GM23338 (cell line): Measurements from ENCODE around the gene BDH1. TPM values are rescaled to one million over a fixed set of nuclear protein-coding genes. Genes with fewer than 3 reads are reported as not detected.

Experiments used
- ATAC-seq: fragments of 200-7000 bp; cut with Tn5 transposase; 3 replicates; pipeline ENCODE4 v1.9.1; 2020
- DNase-seq: peaks from one replicate; pipeline ENCODE4 v3.0.0-alpha.2; 2015; ENCODE audit warnings: low spot score
- H2AFZ ChIP-seq: fragments of 200-600 bp; sonication (generic); 2 replicates; pipeline ENCODE4 v1.8.0; 2016; ENCODE audit warnings: antibody characterized with exemption, mild to moderate bottlenecking, moderate library complexity
- H3F3A ChIP-seq: fragments of 200-600 bp; sonication (generic); replicated peaks from 2 replicates; pipeline ENCODE4 v1.8.0; 2017; ENCODE audit warnings: antibody characterized with exemption, mixed run types, low read depth
- H3K27ac ChIP-seq: fragments of 200-600 bp; sonication (generic); 2 replicates; pipeline ENCODE4 v1.6.1; 2016; ENCODE audit warnings: low read depth
- H3K27me3 ChIP-seq: fragments of 200-600 bp; sonication (generic); 2 replicates; pipeline ENCODE4 v1.8.0; 2016; ENCODE audit warnings: mild to moderate bottlenecking, mixed run types, moderate library complexity; ENCODE audit not compliant: insufficient read depth
- H3K36me3 ChIP-seq: fragments of 200-600 bp; sonication (generic); 2 replicates; pipeline ENCODE4 v1.8.0; 2016; ENCODE audit warnings: mild to moderate bottlenecking; ENCODE audit not compliant: insufficient read depth
- H3K4me1 ChIP-seq: fragments of 200-600 bp; sonication (generic); 2 replicates; pipeline ENCODE4 v1.8.0; 2016; ENCODE audit warnings: mild to moderate bottlenecking, moderate library complexity; ENCODE audit not compliant: insufficient read depth
- H3K4me2 ChIP-seq: fragments of 200-600 bp; sonication (generic); 2 replicates; pipeline ENCODE4 v1.7.1; 2017; ENCODE audit warnings: mixed run types
- H3K4me3 ChIP-seq: fragments of 200-600 bp; sonication (generic); 2 replicates; pipeline ENCODE4 v1.6.1; 2016; ENCODE audit warnings: mixed run types
- H3K79me2 ChIP-seq: fragments of 200-600 bp; sonication (generic); replicated peaks from 2 replicates; pipeline ENCODE4 v1.8.0; 2017; ENCODE audit warnings: mild to moderate bottlenecking; ENCODE audit not compliant: insufficient read depth
- H3K9me2 ChIP-seq: fragments of 200-600 bp; sonication (generic); 2 replicates; pipeline ENCODE4 v1.8.0; 2017; ENCODE audit not compliant: insufficient read depth
- H4K20me1 ChIP-seq: fragments of 200-600 bp; sonication (generic); replicated peaks from 2 replicates; pipeline ENCODE4 v1.8.0; 2017; ENCODE audit warnings: mild to moderate bottlenecking; ENCODE audit not compliant: insufficient read depth
- H3K27ac Mint-ChIP-seq: 2 replicates; pipeline ENCODE4 v1.8.0; 2020; ENCODE audit warnings: inconsistent platforms, mild to moderate bottlenecking, moderate library complexity, mixed read lengths
- H3K27me3 Mint-ChIP-seq: 3 replicates; pipeline ENCODE4 v1.8.0; 2022; ENCODE audit warnings: low read depth, mild to moderate bottlenecking, moderate library complexity, mixed read lengths, inconsistent platforms; ENCODE audit not compliant: insufficient read depth, poor library complexity
- H3K36me3 Mint-ChIP-seq: 3 replicates; pipeline ENCODE4 v1.8.0; 2021; ENCODE audit warnings: low read depth, mild to moderate bottlenecking, inconsistent platforms, moderate library complexity, mixed read lengths
- H3K4me1 Mint-ChIP-seq: 3 replicates; pipeline ENCODE4 v1.8.0; 2020; ENCODE audit warnings: mild to moderate bottlenecking, inconsistent platforms, mixed read lengths
- H3K4me3 Mint-ChIP-seq: 3 replicates; pipeline ENCODE4 v1.8.0; 2021; ENCODE audit warnings: moderate library complexity, mild to moderate bottlenecking, inconsistent platforms, mixed read lengths
- H3K9me3 Mint-ChIP-seq: 3 replicates; pipeline ENCODE4 v1.8.0; 2020; ENCODE audit warnings: moderate library complexity, mild to moderate bottlenecking, inconsistent platforms, mixed read lengths
- CREB1 ChIP-seq: fragments of 250-450 bp; sonication (Bioruptor Pico); IDR thresholded peaks from 2 replicates; pipeline ENCODE4 v1.5.0; 2020; ENCODE audit warnings: low read depth, mild to moderate bottlenecking, moderate library complexity
- CTCF ChIP-seq, 2 experiments: fragments of 200-600 bp in 1 of 2; sonication (generic) in 1 of 2; conservative IDR thresholded peaks; 2 replicates each; pipeline versions ENCODE4 v1.5.1 to v1.6.1; 2016 to 2017; ENCODE audit warnings: antibody characterized with exemption in 2 of 2, low read depth in 2 of 2, mild to moderate bottlenecking in 2 of 2, moderate library complexity in 1 of 2
- EZH2 ChIP-seq: fragments of 200-600 bp; sonication (generic); IDR thresholded peaks from one replicate; pipeline ENCODE4 v1.8.0; 2017; ENCODE audit warnings: antibody characterized with exemption, mild to moderate bottlenecking, low read depth; ENCODE audit not compliant: unreplicated experiment
- EZH2phosphoT487 ChIP-seq: fragments of 200-600 bp; sonication (generic); IDR thresholded peaks from one replicate; pipeline ENCODE4 v1.8.1; 2018; ENCODE audit warnings: antibody characterized with exemption; ENCODE audit not compliant: unreplicated experiment
- JUNB ChIP-seq: IDR thresholded peaks from one replicate; pipeline ENCODE4 v1.6.1; 2016; ENCODE audit warnings: antibody characterized with exemption; ENCODE audit not compliant: unreplicated experiment
- NANOG ChIP-seq: IDR thresholded peaks from 2 replicates; pipeline ENCODE4 v1.6.1; 2016; ENCODE audit warnings: antibody characterized with exemption, borderline replicate concordance
- POLR2AphosphoS5 ChIP-seq: IDR thresholded peaks from 2 replicates; pipeline ENCODE4 v1.6.1; 2016; ENCODE audit warnings: antibody characterized with exemption, low read depth
- REST ChIP-seq: IDR thresholded peaks from one replicate; pipeline ENCODE4 v1.6.1; 2018; ENCODE audit warnings: antibody characterized with exemption; ENCODE audit not compliant: unreplicated experiment
- STAT1 ChIP-seq: IDR thresholded peaks from one replicate; pipeline ENCODE4 v1.6.1; 2016; ENCODE audit warnings: antibody characterized with exemption; ENCODE audit not compliant: unreplicated experiment
- ZNF114 ChIP-seq: fragments of 250-450 bp; sonication (Bioruptor Pico); IDR thresholded peaks from 2 replicates; pipeline ENCODE4 v1.5.0; 2020; ENCODE audit warnings: mild to moderate bottlenecking, moderate library complexity
- ZNF331 ChIP-seq: fragments of 250-450 bp; sonication (Bioruptor Pico); IDR thresholded peaks from 2 replicates; pipeline ENCODE4 v1.5.0; 2020; ENCODE audit warnings: low read depth, mild to moderate bottlenecking, moderate library complexity
- polyA plus RNA-seq: library from polyadenylated mRNA; unstranded; fragments of >200 nt; fragmentation: Nextera tagmentation; extraction: Ambion mirVana; gene quantifications from 2 replicates; pipeline ENCODE4 v1.2.1, GENCODE V29; 2016
- total RNA-seq: library from RNA; depleted of rRNA; stranded (reverse); fragments of >200 nt; shearing (Covaris generic); gene quantifications from 2 replicates; pipeline ENCODE4 v1.2.3, GENCODE V29; 2014
- TF ChIP-seq, protein P1 (sequence below): fragments of 250-450 bp; sonication (Bioruptor Pico); IDR thresholded peaks from 2 replicates; pipeline ENCODE4 v1.5.0; 2020; ENCODE audit warnings: mild to moderate bottlenecking, moderate library complexity
- TF ChIP-seq, protein P2 (sequence below): IDR thresholded peaks from 2 replicates; pipeline ENCODE4 v1.6.1; 2016; ENCODE audit warnings: antibody characterized with exemption

The BDH1 gene
- total and polyA plus RNA-seq, 2 experiments from 2014 or later: 18.1 to 19.3 TPM

DNA sequence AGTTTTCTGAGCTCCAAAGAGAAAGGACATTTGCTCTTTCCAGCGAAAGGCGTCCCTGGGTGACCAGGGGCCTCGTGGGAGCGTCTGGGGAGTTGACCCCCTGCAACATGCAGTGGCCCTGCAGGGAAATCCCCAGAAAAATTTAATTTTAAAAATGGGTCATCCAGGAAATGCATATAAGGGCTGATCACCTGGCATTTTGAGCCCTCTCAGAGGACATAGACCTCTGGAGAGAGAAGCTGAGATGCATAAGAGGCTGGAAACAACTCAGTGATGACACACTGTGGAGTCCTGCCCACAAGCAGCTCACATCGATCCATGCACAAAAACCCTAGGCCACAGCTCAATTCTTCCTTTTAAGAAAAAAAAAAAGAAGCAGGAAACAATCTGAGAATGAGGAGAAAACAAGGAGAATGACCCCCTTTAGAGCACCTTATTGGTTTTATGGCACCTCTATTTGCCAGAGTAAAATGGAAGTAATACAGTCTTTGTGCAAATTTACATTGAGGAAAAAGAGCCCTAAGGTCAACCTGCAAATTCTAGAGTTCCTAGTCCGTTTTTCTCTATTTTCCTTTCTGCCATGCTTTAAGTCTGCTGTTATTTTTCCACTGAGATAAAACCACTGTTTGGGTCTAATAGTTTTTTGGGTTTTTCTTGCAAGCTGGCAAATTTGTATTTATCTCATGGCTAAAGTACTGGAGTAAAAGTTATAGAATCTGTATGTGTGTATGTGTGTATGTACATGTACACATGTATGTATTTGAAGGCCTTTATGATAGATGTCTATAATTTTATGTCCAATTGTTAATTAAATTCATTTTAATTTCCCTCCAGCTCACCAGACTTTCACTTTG is 6.9 kb upstream of the BDH1 start:
- no peak for TF ChIP-seq EZH2phosphoT487
- TF ChIP-seq NANOG: no peak
- TF ChIP-seq EZH2: no peak
- no peak for TF ChIP-seq JUNB
- TF ChIP-seq STAT1: no peak
- TF ChIP-seq, protein P1, sequence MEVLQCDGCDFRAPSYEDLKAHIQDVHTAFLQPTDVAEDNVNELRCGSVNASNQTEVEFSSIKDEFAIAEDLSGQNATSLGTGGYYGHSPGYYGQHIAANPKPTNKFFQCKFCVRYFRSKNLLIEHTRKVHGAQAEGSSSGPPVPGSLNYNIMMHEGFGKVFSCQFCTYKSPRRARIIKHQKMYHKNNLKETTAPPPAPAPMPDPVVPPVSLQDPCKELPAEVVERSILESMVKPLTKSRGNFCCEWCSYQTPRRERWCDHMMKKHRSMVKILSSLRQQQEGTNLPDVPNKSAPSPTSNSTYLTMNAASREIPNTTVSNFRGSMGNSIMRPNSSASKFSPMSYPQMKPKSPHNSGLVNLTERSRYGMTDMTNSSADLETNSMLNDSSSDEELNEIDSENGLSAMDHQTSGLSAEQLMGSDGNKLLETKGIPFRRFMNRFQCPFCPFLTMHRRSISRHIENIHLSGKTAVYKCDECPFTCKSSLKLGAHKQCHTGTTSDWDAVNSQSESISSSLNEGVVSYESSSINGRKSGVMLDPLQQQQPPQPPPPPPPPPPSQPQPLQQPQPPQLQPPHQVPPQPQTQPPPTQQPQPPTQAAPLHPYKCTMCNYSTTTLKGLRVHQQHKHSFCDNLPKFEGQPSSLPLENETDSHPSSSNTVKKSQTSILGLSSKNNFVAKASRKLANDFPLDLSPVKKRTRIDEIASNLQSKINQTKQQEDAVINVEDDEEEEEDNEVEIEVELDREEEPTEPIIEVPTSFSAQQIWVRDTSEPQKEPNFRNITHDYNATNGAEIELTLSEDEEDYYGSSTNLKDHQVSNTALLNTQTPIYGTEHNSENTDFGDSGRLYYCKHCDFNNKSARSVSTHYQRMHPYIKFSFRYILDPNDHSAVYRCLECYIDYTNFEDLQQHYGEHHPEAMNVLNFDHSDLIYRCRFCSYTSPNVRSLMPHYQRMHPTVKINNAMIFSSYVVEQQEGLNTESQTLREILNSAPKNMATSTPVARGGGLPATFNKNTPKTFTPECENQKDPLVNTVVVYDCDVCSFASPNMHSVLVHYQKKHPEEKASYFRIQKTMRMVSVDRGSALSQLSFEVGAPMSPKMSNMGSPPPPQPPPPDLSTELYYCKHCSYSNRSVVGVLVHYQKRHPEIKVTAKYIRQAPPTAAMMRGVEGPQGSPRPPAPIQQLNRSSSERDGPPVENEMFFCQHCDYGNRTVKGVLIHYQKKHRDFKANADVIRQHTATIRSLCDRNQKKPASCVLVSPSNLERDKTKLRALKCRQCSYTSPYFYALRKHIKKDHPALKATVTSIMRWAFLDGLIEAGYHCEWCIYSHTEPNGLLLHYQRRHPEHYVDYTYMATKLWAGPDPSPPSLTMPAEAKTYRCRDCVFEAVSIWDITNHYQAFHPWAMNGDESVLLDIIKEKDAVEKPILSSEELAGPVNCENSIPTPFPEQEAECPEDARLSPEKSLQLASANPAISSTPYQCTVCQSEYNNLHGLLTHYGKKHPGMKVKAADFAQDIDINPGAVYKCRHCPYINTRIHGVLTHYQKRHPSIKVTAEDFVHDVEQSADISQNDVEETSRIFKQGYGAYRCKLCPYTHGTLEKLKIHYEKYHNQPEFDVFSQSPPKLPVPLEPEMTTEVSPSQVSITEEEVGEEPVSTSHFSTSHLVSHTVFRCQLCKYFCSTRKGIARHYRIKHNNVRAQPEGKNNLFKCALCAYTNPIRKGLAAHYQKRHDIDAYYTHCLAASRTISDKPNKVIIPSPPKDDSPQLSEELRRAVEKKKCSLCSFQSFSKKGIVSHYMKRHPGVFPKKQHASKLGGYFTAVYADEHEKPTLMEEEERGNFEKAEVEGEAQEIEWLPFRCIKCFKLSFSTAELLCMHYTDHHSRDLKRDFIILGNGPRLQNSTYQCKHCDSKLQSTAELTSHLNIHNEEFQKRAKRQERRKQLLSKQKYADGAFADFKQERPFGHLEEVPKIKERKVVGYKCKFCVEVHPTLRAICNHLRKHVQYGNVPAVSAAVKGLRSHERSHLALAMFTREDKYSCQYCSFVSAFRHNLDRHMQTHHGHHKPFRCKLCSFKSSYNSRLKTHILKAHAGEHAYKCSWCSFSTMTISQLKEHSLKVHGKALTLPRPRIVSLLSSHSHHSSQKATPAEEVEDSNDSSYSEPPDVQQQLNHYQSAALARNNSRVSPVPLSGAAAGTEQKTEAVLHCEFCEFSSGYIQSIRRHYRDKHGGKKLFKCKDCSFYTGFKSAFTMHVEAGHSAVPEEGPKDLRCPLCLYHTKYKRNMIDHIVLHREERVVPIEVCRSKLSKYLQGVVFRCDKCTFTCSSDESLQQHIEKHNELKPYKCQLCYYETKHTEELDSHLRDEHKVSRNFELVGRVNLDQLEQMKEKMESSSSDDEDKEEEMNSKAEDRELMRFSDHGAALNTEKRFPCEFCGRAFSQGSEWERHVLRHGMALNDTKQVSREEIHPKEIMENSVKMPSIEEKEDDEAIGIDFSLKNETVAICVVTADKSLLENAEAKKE (CRISPR knock-in tag): no peak
- no peak for TF ChIP-seq CREB1
- no peak for TF ChIP-seq ZNF331 (CRISPR knock-in tag)
- no peak for TF ChIP-seq CTCF (conservative IDR thresholded peaks at IDR 0.05; ENCODE audit: low read depth in 2 of 2)
- no peak for TF ChIP-seq REST
- no peak for TF ChIP-seq POLR2AphosphoS5
- TF ChIP-seq, protein P2, sequence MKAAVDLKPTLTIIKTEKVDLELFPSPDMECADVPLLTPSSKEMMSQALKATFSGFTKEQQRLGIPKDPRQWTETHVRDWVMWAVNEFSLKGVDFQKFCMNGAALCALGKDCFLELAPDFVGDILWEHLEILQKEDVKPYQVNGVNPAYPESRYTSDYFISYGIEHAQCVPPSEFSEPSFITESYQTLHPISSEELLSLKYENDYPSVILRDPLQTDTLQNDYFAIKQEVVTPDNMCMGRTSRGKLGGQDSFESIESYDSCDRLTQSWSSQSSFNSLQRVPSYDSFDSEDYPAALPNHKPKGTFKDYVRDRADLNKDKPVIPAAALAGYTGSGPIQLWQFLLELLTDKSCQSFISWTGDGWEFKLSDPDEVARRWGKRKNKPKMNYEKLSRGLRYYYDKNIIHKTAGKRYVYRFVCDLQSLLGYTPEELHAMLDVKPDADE: no peak
- no peak for TF ChIP-seq ZNF114 (CRISPR knock-in tag)
- DNase-seq (no peak), ATAC-seq (no peak)
- no peaks in the 10 kb centered on the region for H4K20me1 ChIP-seq
- H3K9me2 ChIP-seq: no peaks in the 10 kb centered on the region; the same call in 1 of the 2 replicates
- H3K27me3 ChIP-seq: no peaks in the 10 kb centered on the region
- H3K79me2 ChIP-seq: no peaks in the 10 kb centered on the region
- H3K27me3 Mint-ChIP-seq: peaks cover 2% of the 10 kb centered on the region
- H3K4me1 ChIP-seq: peaks cover 15% of the 10 kb centered on the region
- H3K4me2 ChIP-seq: no peak overlapping the region
- H2AFZ ChIP-seq: no peak overlapping the region
- H3F3A ChIP-seq: no peaks in the 10 kb centered on the region
- no peak overlapping the region for H3K4me3 Mint-ChIP-seq
- no peak overlapping the region for H3K27ac Mint-ChIP-seq
- peaks cover 86% of the 10 kb centered on the region for H3K9me3 Mint-ChIP-seq
- peaks cover 13% of the 10 kb centered on the region for H3K4me1 Mint-ChIP-seq
- no peak overlapping the region for H3K4me3 ChIP-seq
- H3K36me3 Mint-ChIP-seq: peaks cover 78% of the 10 kb centered on the region
- H3K27ac ChIP-seq: no peak overlapping the region
- H3K36me3 ChIP-seq: peaks cover 35% of the 10 kb centered on the region
